Activated T-cell treated with anti-CD3 and anti-CD28 coated beads for 48 hours (primary cell): ENCODE results near the gene CC2D2B.
A peak's percentile ranks its signal among the peaks of the same experiment; 100 is the strongest.
"Not testable (repeated sequence)": the region's sequence is repeated elsewhere in the genome, so short reads cannot be mapped to it uniquely, and the experiment has no call there.

Experiments used
- DNase-seq: peaks from one replicate; pipeline ENCODE4 v3.0.0-alpha.2; 2020; ENCODE audit warnings: low read depth

CC2D2B gene

GRCh38 chr10:96017191-96017687 lies 109.5 kb downstream of the CC2D2B start:
- no peak for DNase-seq

- DNase-seq, result no peak
These were observed 113.6 kb downstream of the CC2D2B start for GRCh38 chr10:96021332-96021731.

- no peak for DNase-seq
These were observed 115.0 kb downstream of the CC2D2B start for GRCh38 chr10:96022739-96023138.

GRCh38 chr10:96023168-96023567 lies 115.4 kb downstream of the CC2D2B start:
- no peak for DNase-seq

- DNase-seq, result no peak
These were observed 117.8 kb downstream of the CC2D2B start for GRCh38 chr10:96025566-96025965.

- no peak for DNase-seq
These were observed 126.8 kb downstream of the CC2D2B start for GRCh38 chr10:96034625-96035024.

- DNase-seq, result no peak
These were observed 131.0 kb downstream of the CC2D2B start for GRCh38 chr10:96038476-96039387.

GRCh38 chr10:96041146-96041545 lies 133.4 kb downstream of the CC2D2B start:
- no peak for DNase-seq

GRCh38 chr10:96043033-96043892 lies 135.5 kb downstream of the CC2D2B start, which contains the start of gene CCNJ:
TSS of gene CCNJ (plus strand) at chr10:96043583. CDS start at chr10:96044394, 811 bp downstream.
- DNase-seq, result peak; percentile 80

- DNase-seq, result peak; percentile 30
These were observed 136.3 kb downstream of the CC2D2B start for GRCh38 chr10:96043893-96044715.

- DNase-seq, result no peak
These were observed 137.0 kb downstream of the CC2D2B start for GRCh38 chr10:96044736-96045135.

GRCh38 chr10:96046546-96046945 lies 138.8 kb downstream of the CC2D2B start:
- no peak for DNase-seq

- DNase-seq, result no peak
These were observed 139.4 kb downstream of the CC2D2B start for GRCh38 chr10:96047004-96047649.

GRCh38 chr10:96047925-96048324 lies 140.2 kb downstream of the CC2D2B start:
- not testable (repeated sequence) for DNase-seq

GRCh38 chr10:96049340-96049739 lies 141.6 kb downstream of the CC2D2B start:
- DNase-seq, result no peak

GRCh38 chr10:96053985-96054384 lies 146.2 kb downstream of the CC2D2B start:
- DNase-seq, result no peak

GRCh38 chr10:96056787-96057186 lies 149.0 kb downstream of the CC2D2B start:
- no peak for DNase-seq

- DNase-seq, result no peak
These were observed 153.5 kb downstream of the CC2D2B start for GRCh38 chr10:96061232-96061631.

GRCh38 chr10:96072674-96073073 lies 164.9 kb downstream of the CC2D2B start:
- DNase-seq, result no peak

GRCh38 chr10:96073722-96074121 lies 165.9 kb downstream of the CC2D2B start:
- DNase-seq, result no peak

- no peak for DNase-seq
These were observed 167.0 kb downstream of the CC2D2B start for GRCh38 chr10:96074776-96075175.
